HEK293 (cell line): ENCODE measurements around the gene PFN3.

Source experiments
- CTCF ChIA-PET: fragments of 350-600 bp; formaldehyde crosslinking; extraction: SDS; loops from one replicate; lab custom pipeline; 2021; ENCODE audit warnings: antibody characterized with exemption; lab: Yijun Ruan, JAX
- POLR2A ChIA-PET: fragments of 300-600 bp; formaldehyde crosslinking; extraction: SDS; loops from one replicate; lab custom pipeline; 2020; ENCODE audit warnings: antibody characterized with exemption, inconsistent platforms; lab: Yijun Ruan, JAX
- H3K27ac ChIP-seq: fragments of 200-500 bp; sonication (Bioruptor generic); 2 replicates; pipeline ENCODE4 v1.5.1; 2014; ENCODE audit warnings: low read depth, low read length, control low read depth, inconsistent platforms; ENCODE audit errors: extremely low read depth
- H3K36me3 ChIP-seq, 2 experiments: fragments of 200-500 bp in 1 of 2; sonication (Bioruptor generic) in 1 of 2; 1 replicate in 1 of 2; 2 replicates in 1 of 2; pipeline ENCODE4 v1.5.1; 2014 to 2017; ENCODE audit warnings: inconsistent platforms in 2 of 2, low read length in 2 of 2; ENCODE audit not compliant: control insufficient read depth in 2 of 2, insufficient read depth in 1 of 2
- H3K4me1 ChIP-seq: fragments of 200-500 bp; sonication (Bioruptor generic); 2 replicates; pipeline ENCODE4 v1.5.1; 2014; ENCODE audit warnings: mild to moderate bottlenecking, low read length, inconsistent platforms; ENCODE audit not compliant: control insufficient read depth, insufficient read depth
- H3K4me3 ChIP-seq: 2 replicates; pipeline ENCODE4 v1.5.1; 2011; ENCODE audit warnings: low read depth, mild to moderate bottlenecking, control low read depth, low read length, moderate library complexity
- H3K9me3 ChIP-seq: fragments of 200-500 bp; sonication (Bioruptor generic); 2 replicates; pipeline ENCODE4 v1.5.1; 2014; ENCODE audit warnings: low read depth, low read length, inconsistent platforms; ENCODE audit not compliant: control insufficient read depth, insufficient read depth
- GLIS2 ChIP-seq: fragments of 450-650 bp; formaldehyde crosslinking; IDR thresholded peaks from 2 replicates; pipeline ENCODE4 v1.5.1; 2016; ENCODE audit warnings: missing biosample characterization, missing genetic modification characterization
- MYNN ChIP-seq: fragments of 450-650 bp; formaldehyde crosslinking; IDR thresholded peaks from 2 replicates; pipeline ENCODE4 v1.5.1; 2016; ENCODE audit warnings: missing biosample characterization, missing genetic modification characterization, borderline replicate concordance
- SCRT1 ChIP-seq: fragments of 450-650 bp; formaldehyde crosslinking; IDR thresholded peaks from 2 replicates; pipeline ENCODE4 v1.5.1; 2016; ENCODE audit warnings: missing biosample characterization, missing genetic modification characterization, borderline replicate concordance
- SCRT2 ChIP-seq: fragments of 450-650 bp; formaldehyde crosslinking; IDR thresholded peaks from 2 replicates; pipeline ENCODE4 v1.5.1; 2016; ENCODE audit warnings: missing biosample characterization, missing genetic modification characterization
- SP2 ChIP-seq: fragments of 450-650 bp; formaldehyde crosslinking; IDR thresholded peaks from 2 replicates; pipeline ENCODE4 v1.5.1; 2016; ENCODE audit warnings: missing biosample characterization, missing genetic modification characterization
- TCF7L2 ChIP-seq: IDR thresholded peaks from 2 replicates; pipeline ENCODE4 v1.6.1; 2011; ENCODE audit warnings: low read depth, mild to moderate bottlenecking, inconsistent platforms, low read length, moderate library complexity, borderline replicate concordance
- ZFP37 ChIP-seq: fragments of 450-650 bp; formaldehyde crosslinking; IDR thresholded peaks from 2 replicates; pipeline ENCODE4 v1.5.1; 2016; ENCODE audit warnings: missing biosample characterization, missing genetic modification characterization
- ZNF132 ChIP-seq: fragments of 450-650 bp; formaldehyde crosslinking; IDR thresholded peaks from 2 replicates; pipeline ENCODE4 v1.5.1; 2017; ENCODE audit warnings: missing biosample characterization, missing genetic modification characterization, borderline replicate concordance
- ZNF138 ChIP-seq: fragments of 450-650 bp; formaldehyde crosslinking; IDR thresholded peaks from 2 replicates; pipeline ENCODE4 v1.5.1; 2016; ENCODE audit warnings: missing biosample characterization, missing genetic modification characterization, borderline replicate concordance
- ZNF221 ChIP-seq: fragments of 450-650 bp; formaldehyde crosslinking; IDR thresholded peaks from 2 replicates; pipeline ENCODE4 v1.5.1; 2017; ENCODE audit warnings: missing biosample characterization, missing genetic modification characterization, borderline replicate concordance
- ZNF555 ChIP-seq: fragments of 450-650 bp; formaldehyde crosslinking; conservative IDR thresholded peaks from 2 replicates; pipeline ENCODE4 v1.5.1; 2017; ENCODE audit warnings: missing biosample characterization, mild to moderate bottlenecking, missing genetic modification characterization, inconsistent platforms
- ZNF623 ChIP-seq: fragments of 450-650 bp; formaldehyde crosslinking; IDR thresholded peaks from 2 replicates; pipeline ENCODE4 v1.5.1; 2016; ENCODE audit warnings: missing biosample characterization, missing genetic modification characterization
- ZNF629 ChIP-seq: fragments of 450-650 bp; formaldehyde crosslinking; IDR thresholded peaks from 2 replicates; pipeline ENCODE4 v1.5.1; 2017; ENCODE audit warnings: missing biosample characterization, missing genetic modification characterization
- ZNF670 ChIP-seq: fragments of 450-650 bp; formaldehyde crosslinking; IDR thresholded peaks from 2 replicates; pipeline ENCODE4 v1.5.1; 2016; ENCODE audit warnings: missing biosample characterization, missing genetic modification characterization, low read depth
- ZNF707 ChIP-seq: fragments of 450-650 bp; formaldehyde crosslinking; IDR thresholded peaks from 2 replicates; pipeline ENCODE4 v1.5.1; 2016; ENCODE audit warnings: missing biosample characterization, missing genetic modification characterization
- ZNF768 ChIP-seq: fragments of 450-650 bp; formaldehyde crosslinking; IDR thresholded peaks from 2 replicates; pipeline ENCODE4 v1.5.1; 2018; ENCODE audit warnings: missing biosample characterization, mild to moderate bottlenecking, missing genetic modification characterization
- ZNF776 ChIP-seq: fragments of 450-650 bp; formaldehyde crosslinking; IDR thresholded peaks from 2 replicates; pipeline ENCODE4 v1.5.0; 2017; ENCODE audit warnings: missing biosample characterization, missing genetic modification characterization, borderline replicate concordance
- ZXDB ChIP-seq: fragments of 450-650 bp; formaldehyde crosslinking; IDR thresholded peaks from 2 replicates; pipeline ENCODE4 v1.5.1; 2016; ENCODE audit warnings: missing biosample characterization, missing genetic modification characterization
- TF ChIP-seq, protein P1 (sequence below): fragments of 450-650 bp; formaldehyde crosslinking; IDR thresholded peaks from 2 replicates; pipeline ENCODE4 v1.5.1; 2016; ENCODE audit warnings: missing biosample characterization, missing genetic modification characterization
- TF ChIP-seq, protein P2 (sequence below): fragments of 450-650 bp; formaldehyde crosslinking; IDR thresholded peaks from 2 replicates; pipeline ENCODE4 v1.5.1; 2016; ENCODE audit warnings: missing biosample characterization, missing genetic modification characterization
- TF ChIP-seq, protein P3 (sequence below): fragments of 450-650 bp; formaldehyde crosslinking; IDR thresholded peaks from 2 replicates; pipeline ENCODE4 v1.5.1; 2016; ENCODE audit warnings: missing biosample characterization, missing genetic modification characterization, low read depth
- TF ChIP-seq, protein P4 (sequence below): fragments of 450-650 bp; formaldehyde crosslinking; IDR thresholded peaks from 2 replicates; pipeline ENCODE4 v1.5.1; 2016; ENCODE audit warnings: missing biosample characterization, missing genetic modification characterization

Gene PFN3

DNA sequence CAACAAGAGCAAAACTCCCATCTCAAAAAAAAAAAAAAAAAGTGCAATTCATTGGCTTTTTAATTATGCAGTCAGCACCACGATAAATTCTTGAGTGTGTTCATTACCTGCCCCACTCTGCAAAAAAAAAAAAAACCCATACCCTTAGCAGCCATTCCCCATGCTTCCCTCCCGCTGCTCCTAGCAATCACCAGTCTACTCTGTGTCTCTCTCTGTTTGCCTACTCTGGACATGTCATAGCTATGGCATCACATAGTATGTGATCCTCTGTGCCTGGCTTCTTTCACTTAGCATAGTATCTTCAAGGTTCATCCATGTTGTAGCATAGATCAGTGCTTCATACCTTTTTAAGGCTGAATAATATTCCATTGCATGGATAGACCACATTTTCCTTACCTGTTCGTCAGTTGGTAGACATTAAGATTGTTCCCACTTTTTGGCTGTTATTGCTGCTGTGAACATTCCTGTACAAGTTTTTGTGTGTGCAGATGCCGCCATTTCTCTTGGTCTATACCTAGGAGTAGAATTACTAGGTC is 39.1 kb upstream of the PFN3 start (continued):
- TF ChIP-seq, protein P1, sequence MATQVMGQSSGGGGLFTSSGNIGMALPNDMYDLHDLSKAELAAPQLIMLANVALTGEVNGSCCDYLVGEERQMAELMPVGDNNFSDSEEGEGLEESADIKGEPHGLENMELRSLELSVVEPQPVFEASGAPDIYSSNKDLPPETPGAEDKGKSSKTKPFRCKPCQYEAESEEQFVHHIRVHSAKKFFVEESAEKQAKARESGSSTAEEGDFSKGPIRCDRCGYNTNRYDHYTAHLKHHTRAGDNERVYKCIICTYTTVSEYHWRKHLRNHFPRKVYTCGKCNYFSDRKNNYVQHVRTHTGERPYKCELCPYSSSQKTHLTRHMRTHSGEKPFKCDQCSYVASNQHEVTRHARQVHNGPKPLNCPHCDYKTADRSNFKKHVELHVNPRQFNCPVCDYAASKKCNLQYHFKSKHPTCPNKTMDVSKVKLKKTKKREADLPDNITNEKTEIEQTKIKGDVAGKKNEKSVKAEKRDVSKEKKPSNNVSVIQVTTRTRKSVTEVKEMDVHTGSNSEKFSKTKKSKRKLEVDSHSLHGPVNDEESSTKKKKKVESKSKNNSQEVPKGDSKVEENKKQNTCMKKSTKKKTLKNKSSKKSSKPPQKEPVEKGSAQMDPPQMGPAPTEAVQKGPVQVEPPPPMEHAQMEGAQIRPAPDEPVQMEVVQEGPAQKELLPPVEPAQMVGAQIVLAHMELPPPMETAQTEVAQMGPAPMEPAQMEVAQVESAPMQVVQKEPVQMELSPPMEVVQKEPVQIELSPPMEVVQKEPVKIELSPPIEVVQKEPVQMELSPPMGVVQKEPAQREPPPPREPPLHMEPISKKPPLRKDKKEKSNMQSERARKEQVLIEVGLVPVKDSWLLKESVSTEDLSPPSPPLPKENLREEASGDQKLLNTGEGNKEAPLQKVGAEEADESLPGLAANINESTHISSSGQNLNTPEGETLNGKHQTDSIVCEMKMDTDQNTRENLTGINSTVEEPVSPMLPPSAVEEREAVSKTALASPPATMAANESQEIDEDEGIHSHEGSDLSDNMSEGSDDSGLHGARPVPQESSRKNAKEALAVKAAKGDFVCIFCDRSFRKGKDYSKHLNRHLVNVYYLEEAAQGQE (tag by site-specific recombination): no peak
- TF ChIP-seq ZNF629 (tag by site-specific recombination): peak; percentile 57
- no peak for TF ChIP-seq ZNF138 (tag by site-specific recombination)

DNA sequence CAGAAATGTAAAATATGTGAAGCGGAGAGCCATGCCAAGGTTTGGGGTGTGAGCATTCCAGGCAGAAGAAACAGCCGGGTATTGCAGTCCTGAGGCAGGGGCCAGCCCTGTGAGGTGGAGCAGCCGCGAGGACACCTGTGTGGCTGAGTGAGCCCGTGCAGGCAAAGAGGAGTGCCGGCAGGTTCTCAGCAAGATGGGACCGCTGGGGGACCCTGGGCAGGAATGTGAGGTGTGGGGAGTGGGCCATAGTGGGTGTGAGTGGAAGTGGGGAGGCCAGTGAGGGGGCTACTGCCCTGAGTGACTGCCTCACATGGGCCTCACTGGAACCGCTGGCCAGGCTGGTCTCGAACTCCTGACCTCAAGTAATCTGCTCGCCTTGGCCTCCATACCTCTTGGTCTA is 38.0 kb upstream of the PFN3 start:
- no peak overlapping the region for H3K4me3 ChIP-seq
- peaks cover 17 to 86% of the 10 kb centered on the region in 2 experiments for H3K36me3 ChIP-seq
- POLR2A ChIA-PET: interaction anchor here (2.1 to 4.1 kb wide), 2 partner anchors 11 to 35 kb away, joined by 5 to 35 read pairs; partner anchors contain the start of gene GRK6
- CTCF ChIA-PET: interaction anchor here (1.2 to 3.8 kb wide), 3 partner anchors 17 to 49 kb away, joined by 4 to 15 read pairs (median 7); no protein-coding TSS in a partner anchor
- TF ChIP-seq ZNF707 (tag by site-specific recombination) (no peak), ZNF132 (tag by site-specific recombination) (no peak), ZXDB (tag by site-specific recombination) (no peak), ZNF555 (no peak), ZNF776 (tag by site-specific recombination) (no peak), ZNF768 (tag by site-specific recombination) (no peak), ZNF623 (tag by site-specific recombination) (no peak), GLIS2 (tag by site-specific recombination) (no peak), ZNF670 (tag by site-specific recombination) (no peak), ZNF221 (no peak), MYNN (tag by site-specific recombination) (no peak), ZFP37 (tag by site-specific recombination) (no peak), TCF7L2 (no peak)
- TF ChIP-seq, protein P2, sequence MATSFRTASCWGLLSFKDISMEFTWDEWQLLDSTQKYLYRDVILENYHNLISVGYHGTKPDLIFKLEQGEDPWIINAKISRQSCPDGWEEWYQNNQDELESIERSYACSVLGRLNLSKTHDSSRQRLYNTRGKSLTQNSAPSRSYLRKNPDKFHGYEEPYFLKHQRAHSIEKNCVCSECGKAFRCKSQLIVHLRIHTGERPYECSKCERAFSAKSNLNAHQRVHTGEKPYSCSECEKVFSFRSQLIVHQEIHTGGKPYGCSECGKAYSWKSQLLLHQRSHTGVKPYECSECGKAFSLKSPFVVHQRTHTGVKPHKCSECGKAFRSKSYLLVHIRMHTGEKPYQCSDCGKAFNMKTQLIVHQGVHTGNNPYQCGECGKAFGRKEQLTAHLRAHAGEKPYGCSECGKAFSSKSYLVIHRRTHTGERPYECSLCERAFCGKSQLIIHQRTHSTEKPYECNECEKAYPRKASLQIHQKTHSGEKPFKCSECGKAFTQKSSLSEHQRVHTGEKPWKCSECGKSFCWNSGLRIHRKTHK (tag by site-specific recombination): no peak
- TF ChIP-seq, all 188 proteins: peak for 0
- no peaks in the 10 kb centered on the region for H3K9me3 ChIP-seq
- no peaks in the 10 kb centered on the region for H3K4me1 ChIP-seq
- H3K27ac ChIP-seq: no peak overlapping the region

DNA sequence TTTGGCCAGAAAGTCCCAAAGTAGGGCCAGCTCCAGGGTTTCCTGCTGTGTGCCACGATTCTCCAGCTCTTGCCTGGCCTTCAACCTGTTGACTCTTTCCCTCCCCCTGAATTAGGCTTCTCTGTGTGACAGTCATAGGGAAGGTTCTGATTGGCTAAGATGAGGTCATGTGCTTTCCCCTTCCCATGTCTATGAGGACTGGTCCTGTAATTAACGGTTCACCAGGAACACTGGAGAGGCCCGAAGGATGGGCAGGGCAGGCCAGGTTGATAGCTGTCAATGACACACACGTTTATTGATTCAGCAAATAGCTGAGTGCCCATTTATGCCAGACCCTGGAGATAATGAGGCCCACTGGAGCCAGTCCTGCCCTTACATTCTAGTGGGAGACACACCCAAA is 37.2 kb upstream of the PFN3 start:
- H3K36me3 ChIP-seq: peaks cover 17 to 93% of the 10 kb centered on the region in 2 experiments
- TF ChIP-seq, protein P3, sequence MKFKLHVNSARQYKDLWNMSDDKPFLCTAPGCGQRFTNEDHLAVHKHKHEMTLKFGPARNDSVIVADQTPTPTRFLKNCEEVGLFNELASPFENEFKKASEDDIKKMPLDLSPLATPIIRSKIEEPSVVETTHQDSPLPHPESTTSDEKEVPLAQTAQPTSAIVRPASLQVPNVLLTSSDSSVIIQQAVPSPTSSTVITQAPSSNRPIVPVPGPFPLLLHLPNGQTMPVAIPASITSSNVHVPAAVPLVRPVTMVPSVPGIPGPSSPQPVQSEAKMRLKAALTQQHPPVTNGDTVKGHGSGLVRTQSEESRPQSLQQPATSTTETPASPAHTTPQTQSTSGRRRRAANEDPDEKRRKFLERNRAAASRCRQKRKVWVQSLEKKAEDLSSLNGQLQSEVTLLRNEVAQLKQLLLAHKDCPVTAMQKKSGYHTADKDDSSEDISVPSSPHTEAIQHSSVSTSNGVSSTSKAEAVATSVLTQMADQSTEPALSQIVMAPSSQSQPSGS (tag by site-specific recombination): 0 out of 2 replicates have a peak, but pooled peaks have one; percentile 36
- peak; percentile 93 for TF ChIP-seq SCRT1 (tag by site-specific recombination)
- TF ChIP-seq, protein P4, sequence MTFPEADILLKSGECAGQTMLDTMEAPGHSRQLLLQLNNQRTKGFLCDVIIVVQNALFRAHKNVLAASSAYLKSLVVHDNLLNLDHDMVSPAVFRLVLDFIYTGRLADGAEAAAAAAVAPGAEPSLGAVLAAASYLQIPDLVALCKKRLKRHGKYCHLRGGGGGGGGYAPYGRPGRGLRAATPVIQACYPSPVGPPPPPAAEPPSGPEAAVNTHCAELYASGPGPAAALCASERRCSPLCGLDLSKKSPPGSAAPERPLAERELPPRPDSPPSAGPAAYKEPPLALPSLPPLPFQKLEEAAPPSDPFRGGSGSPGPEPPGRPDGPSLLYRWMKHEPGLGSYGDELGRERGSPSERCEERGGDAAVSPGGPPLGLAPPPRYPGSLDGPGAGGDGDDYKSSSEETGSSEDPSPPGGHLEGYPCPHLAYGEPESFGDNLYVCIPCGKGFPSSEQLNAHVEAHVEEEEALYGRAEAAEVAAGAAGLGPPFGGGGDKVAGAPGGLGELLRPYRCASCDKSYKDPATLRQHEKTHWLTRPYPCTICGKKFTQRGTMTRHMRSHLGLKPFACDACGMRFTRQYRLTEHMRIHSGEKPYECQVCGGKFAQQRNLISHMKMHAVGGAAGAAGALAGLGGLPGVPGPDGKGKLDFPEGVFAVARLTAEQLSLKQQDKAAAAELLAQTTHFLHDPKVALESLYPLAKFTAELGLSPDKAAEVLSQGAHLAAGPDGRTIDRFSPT (tag by site-specific recombination): no peak
- TF ChIP-seq SP2 (tag by site-specific recombination): peak; percentile 19; the same call in 1 of the 2 replicates
- peak; percentile 94 for TF ChIP-seq SCRT2 (tag by site-specific recombination)
- ChIA-PET CTCF (interaction anchor here (0.6 to 3.8 kb wide), 6 partner anchors 8 to 48 kb away, joined by 3 to 15 read pairs (median 4); no protein-coding TSS in a partner anchor), POLR2A (interaction anchor here (2.1 to 4.1 kb wide), 2 partner anchors 10 to 34 kb away, joined by 5 to 35 read pairs; partner anchors contain the start of gene GRK6)
- no peak overlapping the region for H3K4me3 ChIP-seq
- no peaks in the 10 kb centered on the region for H3K4me1 ChIP-seq
- H3K27ac ChIP-seq: no peak overlapping the region
- no peaks in the 10 kb centered on the region for H3K9me3 ChIP-seq
